ENCODE data around the gene DST.

DST gene

DNA sequence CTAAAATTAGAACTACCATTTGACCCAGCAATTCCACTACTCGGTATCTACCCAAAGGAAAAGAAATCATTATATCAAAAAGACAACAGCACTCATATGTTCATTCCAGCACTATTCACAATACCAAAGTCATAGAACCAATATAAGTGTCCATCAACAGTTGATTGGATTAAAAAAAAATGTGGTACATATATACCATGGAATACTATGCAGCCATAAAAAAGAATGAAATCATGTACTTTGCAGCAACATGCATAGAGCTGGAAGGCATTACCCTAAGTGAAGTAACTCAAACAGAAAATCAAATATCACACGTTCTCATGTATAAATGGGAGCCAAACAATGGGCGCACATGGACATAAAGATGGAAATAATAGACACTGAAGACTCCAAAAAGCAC is 163.3 kb downstream of the DST start:
- no peak for DNase-seq

DNA sequence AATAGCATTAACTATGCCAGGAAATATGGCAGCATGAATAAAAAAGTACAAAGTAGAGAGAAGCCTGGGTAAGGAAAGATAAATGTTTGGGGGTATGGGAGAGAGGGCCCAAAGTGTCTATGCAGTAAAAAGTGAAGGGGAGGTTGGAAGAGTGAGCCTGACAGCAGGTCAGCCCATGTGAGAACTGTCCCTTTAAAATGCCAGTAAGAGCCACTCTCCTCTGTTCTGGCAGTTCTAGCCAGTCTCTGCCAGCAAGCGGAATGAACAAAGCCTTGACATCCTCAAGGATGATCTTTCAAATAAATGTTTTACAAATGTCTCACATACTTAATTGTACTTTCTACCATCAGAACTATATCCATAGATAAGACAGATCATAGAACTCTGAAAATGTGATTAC is 164.5 kb downstream of the DST start:
- DNase-seq: no peak

DNA sequence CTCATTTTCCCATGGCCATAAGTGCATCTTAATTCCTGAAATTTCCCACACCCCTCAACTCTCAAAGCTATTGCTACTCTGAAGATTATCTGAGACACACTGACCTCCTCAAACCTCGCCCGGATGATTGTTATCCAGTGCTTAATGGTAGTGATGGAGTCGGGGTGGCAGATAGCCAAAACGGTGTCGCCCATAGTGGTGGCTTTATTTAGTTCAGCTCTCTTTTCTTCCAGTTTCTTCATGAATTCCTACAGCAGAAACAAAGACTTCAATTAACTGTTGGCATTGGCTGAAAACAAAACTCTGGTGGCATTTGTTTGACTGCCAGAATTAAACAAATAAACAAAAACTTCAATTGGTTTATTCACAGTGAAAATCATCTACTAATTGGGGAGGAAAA is 165.4 kb downstream of the DST start:
- DNase-seq: no peak

DNA sequence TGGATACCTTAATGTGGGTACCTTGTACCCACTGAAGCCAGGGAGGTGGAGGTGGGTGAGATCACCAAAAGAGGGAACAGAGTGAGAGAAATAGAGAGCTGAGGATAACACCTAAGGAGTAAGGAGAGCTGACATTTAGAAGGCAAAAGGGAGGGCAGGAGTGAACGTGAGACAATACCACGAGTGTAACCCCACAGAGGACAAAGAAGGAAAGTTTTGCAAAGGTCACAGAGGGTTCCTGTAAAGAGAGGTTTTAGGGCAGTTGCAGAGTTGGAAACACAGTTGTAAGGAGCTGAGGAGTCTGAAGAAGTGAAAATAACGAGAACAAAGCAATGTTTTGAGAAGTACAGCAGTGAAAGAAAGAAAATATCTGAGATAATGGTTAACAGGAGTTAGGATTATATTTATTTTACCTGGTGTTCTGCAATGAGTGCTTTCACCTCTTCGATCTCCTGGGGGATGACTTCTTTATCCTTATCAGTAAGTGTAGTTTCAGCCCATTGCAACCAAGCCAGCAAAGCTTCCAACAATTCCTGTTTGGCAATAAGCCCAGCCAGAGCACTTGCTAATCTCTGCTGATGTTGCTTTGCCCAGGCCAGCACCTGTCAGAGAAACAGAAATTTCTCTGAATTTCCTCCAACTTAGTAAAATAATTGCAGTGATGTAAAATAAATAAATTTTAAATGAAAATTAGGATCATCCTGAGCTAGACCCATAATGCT is 166.8 kb downstream of the DST start:
- DNase-seq: no peak

DNA sequence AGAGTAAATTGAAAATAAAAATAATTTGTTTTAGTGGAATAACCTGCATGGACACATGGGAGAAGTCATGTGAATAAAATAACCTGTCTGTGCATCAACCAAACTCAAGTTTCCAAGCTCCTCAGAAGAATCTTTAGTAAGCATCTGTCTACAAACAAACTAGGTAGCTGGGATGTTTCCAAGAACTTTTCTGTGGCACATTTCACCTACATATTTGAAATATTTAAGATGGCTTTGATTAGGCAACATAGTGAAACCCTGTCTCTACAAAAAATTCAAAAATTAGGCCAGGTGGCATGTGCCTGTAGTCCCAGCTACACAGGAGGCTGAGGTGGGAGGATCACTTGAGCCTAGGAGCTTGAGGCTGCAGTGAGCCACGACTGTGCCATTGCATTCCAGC is 168.2 kb downstream of the DST start:
- no peak for DNase-seq

DNA sequence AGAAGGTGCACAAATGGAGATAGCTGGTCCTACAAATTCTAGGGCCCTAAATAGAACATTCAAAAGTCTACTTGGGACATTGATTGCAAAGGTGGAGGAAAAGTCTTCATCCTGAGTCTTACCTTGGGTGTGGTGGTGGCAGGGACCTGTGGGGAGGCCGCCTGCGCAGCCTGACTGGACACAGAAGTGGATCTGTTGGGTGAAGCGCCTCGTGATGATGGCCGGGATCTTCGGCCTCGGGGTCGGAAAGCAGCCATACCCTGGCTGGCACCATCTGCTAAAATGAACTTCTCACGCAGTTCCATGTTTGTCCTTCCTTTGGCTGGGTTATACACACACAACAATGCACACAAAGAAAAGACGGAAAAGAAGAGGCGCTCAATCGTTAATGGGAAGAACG is 179.2 kb downstream of the DST start:
- no peak for DNase-seq

DNA sequence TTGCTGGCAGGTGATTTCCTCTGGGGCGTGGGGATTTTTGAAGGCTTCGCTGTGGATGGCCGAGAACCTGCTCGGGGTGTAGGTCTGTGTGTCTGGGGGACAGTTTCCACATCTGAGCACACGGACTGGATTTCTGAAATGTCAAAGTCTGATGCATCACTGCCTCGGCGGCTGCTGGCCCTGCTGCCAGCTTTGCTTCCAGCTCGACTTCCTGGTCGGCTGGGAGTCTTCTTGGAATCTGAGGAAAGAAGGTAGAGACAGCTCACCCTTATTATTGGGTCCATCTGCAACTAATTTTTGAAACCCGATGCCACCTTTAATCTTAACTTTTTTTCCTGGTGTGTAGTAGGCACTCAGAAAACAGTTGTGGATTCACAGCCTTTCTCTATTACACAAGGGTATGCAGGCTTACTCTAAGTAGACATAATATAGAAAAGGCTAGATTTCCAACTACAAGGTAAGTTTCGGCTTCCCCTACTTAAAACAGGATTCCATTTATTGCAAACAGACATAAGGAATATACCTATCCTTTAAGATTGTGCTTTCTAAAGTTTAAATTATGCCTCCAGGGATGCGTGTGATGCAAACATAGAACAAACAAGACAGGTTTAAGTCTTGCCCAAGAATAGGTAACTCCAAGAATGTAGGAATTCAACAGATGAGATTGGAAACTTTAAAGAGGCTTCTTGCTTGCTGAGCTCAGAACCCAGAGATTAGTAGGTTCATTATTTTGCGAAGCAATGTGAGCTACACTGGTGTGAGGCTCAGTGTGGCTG is 183.5 kb downstream of the DST start:
- DNase-seq: no peak

DNA sequence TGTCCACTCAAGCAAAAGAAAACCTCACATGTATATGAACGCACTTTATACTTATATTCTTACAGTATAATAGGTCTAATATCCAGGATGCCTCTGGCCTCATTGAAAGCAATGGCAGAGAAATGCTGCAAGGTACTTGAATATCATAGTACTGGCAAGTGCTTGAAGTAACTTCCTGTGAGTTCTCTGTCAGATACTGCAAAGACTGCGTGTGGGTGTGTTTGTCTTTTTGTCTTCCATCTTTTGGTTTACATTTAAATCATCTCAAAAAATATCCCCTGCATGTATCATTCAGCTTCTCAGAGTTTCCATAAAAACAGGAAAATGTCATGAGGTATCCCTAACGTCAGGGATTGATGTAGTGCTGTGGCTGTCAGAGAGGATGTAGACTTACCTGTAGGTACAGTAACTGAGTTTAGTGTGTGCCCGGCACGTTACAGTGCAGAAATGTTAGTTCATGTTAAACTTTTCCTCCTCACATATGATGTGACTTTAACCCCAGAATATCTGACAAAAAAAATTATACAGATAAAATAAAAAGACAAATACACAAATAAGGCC is 184.3 kb downstream of the DST start:
- DNase-seq: no peak

DNA sequence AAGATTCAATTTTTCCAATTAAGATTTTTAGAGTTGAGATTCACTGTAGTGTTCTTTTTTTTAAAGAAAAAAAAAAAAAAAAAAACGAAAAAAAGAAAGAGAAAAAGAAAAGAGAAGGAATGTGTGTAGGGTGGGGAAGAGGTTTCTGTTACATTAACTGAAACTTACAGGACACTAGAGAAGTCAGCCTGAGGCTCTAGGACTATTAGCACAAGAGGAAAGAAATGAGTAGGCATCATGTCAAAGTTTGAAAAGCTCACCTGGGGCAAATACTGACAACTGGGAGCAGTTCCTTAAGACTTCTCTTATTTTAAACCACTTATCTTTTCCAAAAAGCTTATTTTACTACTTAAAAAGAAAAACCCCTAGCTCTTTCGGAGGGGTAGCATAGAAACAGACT is 185.9 kb downstream of the DST start:
- no peak for DNase-seq

DNA sequence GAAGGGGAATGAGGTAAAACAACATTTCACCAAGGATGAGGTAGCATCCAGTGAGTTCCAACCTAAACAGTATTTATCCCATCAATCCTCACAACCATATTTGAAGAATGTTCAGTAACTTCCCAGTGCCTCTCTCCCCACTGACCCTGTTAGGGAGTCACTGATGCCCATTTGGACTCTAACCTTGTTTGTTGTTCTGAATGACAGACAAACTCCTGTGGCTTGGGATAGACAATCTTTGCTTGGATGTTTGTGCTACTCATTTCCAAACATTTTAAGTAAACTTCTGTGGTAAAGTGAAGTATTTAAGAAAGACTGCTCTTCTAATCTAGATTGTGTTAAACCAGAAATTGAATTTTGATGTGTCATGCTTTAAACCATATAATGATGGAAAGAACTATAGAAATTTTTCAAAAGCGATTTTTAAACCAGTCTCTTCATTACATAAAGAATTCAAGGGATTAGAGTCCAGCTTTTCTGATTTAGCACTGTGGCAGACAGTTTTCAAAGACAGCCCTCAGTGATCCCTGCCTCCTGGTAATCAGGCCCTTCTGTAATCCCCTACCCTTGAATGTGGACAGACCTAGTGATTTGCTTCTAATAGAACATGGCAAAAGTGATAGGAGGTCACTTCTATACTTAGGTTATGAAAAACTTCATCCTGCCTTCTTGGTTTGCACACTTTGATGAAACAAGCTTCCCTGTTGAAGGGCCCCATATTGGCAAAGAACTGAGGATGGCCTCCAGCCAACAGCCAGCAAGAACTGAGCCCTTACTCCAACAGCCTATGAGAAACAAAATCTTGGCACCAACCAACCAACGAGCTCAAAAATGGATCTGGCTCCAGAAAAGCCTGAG is 191.6 kb downstream of the DST start:
- no peak for DNase-seq

DNA sequence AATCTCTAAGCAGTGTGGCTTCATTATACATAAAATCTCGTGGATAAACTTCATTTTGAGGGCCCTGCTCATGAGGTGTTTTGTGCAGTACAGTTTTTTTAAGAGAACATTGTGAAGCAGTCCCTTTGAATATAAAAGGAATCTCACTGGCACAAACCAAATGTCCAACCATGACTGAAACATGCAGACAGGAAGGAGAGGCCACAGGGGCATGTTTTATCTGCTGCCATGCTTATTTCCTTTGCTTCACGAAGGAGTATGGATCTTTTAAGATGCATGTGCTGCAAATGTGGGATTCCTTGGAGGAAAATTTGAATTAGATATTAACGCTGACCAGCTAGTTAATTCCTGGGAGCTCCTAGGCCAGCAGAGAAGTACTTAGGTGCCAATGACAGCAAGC is 192.3 kb downstream of the DST start:
- DNase-seq: no peak

DNA sequence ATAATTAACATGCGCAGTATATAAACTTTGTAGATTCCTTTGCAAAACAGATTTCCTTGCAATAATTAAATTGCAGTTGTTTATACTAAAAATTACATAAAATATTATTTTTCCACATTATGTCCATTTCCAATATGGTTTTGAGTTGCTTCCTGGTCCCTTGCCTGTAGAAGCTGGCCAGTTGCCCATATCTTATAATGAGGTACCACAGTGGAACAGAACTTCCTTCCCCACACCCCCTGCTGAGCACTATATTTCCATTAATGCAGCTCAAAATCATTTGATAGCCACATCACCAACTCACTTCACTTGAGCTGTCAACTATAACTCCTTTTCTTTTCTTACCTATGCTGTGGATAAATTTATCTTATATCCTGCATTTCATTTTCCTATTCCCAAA is 194.6 kb downstream of the DST start:
- no peak for DNase-seq

DNA sequence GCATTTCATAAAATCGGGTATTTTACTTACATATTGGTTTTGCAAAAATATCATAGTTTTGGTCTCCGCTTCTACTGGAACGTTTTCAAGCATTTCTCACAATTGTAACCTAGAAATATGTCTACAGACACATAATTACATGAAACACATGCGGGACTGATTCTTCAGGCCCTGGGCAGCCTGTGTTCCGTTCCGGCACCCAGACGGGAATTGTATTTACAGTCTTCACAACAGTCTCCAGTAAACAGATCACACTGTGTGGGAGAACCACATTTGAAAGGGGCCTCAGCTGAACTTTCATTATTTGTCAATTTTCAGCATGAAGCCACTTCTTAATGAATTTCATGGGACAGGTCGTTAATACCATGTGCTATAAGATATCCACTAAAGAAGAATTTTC is 196.9 kb downstream of the DST start:
- no peak for DNase-seq

DNA sequence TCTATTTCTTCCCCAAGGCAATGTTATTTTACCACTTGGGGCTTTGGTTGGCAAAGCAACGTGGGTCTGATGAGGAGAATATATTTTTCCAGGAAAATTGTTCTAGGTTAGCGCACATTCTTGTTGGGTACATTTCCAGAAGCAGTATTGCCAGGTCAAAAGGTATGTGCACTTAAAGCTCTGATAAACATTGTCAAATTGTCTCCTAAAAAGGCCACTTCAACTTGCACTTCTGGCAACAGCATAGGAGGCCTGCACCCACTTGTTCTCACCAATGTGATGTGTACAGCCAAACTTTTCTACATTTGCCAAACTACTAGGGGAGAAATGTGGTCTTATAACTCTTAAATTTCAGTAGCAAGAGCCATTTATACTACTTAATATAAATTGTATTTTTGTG is 197.8 kb downstream of the DST start:
- no peak for DNase-seq

DNA sequence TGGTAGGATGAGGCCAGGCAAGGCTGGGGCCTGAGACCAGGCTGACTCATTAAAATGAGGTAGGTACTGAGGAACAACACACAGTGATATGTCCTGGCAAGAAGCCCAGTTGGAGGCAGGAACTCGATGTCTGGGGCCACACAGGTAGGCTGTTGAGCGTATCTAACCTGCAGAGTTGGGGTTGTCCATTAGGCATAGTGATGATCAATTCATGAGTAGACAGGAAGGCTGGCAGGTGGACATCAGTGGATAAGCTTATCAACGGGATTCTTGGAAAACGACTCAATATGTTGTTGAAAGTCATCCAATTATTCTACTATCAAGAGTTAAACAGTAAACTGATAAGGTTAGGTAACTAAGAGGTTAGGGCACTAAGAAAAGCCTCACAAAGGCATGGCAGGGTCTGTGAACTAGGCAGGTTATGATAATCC is 202.1 kb downstream of the DST start:
- no peak for DNase-seq

DNA sequence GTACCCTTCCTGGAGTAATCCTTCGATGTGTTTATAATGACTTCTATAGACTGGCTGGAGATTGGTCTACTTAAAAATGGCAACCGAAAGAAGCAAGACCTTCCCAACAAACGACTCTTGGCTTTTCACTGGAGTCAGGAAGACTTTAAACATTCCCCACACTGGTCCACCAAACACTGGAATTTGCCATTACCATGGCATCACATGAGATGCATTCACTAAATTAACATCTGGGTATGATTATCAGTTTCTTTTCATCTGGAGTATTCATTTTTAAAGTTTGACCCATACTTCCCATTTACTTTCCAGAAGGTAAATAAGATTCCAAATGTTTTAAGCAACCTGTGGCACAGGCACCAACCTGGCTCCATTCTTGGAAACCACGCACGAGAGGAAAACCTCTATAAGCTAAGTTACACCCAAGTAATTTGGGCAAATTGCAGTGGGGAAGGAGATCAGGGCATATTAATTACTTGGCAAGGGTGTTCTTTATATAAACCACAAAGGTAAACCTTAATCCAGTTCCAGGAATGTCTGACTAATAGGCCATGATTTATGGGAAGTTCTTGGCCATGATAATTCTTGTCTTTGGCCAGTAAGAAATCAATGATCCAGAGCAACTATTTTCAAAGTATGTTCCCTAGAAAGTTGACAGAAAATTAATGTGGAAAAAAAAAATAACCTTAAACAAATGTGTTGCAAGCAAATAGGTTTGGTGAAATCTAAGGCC is 205.4 kb downstream of the DST start:
- DNase-seq: no peak

DNA sequence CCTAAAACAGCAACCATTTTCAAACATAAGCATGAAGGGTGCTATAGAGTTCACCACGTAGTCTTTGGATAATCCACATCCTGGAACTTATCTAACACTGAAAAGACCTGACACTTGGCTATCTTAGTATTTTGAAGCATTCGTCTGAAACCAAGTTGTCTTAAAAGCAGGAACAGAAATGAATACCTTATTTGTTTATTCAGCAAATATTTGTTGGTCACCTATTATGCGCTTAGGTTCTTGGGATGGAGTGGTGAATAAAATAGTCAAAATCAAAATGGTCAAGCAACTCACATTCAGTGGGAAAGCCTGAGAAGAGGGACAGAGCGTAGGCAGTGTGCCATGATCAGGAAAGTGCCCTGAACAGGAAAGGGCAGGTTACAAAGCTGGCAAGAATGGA is 206.9 kb downstream of the DST start:
- DNase-seq: no peak

DNA sequence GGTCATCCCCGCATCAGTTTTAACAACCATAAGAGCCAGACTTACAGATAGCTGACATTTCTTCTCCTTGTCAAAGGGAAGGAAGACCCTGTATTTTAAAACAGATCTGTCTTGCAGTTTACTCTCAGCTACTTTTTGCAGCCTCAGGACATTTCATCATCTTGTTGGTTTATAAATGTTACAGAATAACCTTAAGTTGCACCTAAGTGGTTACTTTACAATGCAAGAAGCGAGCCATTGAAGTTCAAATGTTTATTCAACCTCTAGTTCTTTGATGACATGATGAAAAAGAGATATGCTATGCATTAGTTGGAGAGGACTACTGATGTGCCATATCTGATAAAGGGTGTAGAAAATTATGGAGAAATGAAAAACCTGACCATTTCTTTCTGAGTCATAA is 207.4 kb downstream of the DST start:
- DNase-seq: no peak

DNA sequence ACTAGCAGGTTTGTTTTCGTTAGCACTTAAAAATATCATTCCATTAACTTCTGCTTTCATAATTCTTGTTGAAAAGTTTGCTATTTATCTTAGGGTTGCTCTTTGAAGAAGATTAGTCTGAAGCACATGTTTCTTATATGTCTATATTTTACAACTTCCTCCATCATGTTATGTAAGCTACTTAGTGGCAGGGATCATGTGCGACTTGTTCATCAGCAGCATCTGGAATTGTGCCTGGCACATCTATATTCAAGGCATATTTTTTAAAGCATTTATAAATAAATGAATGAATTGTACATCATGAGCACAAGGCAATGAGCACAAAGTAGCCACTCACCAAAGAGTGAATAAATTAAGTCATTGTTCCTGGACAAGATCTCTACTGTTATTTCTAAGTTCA is 208.1 kb downstream of the DST start:
- no peak for DNase-seq

DNA sequence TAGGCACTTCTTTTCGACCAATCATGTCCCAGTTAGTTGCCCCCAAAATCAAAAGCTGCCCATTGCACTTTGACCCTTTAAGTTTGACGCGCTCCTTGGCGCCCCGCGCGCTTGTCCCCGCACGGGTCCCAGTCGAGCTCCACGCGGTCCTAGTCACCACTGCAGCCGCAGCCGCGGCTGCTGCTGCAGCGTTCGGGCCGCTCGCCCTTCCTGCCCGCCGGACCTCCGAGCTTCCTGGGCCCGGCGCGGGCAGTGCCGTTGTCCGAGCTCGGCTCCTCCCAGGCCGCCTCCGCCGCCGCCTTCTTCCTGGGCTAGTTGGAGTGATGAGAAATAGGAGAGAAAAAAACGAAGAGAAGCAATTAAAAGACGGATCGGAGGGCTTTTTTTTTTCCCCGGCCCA is 209.6 kb downstream of the DST start:
- DNase-seq: no peak

DNA sequence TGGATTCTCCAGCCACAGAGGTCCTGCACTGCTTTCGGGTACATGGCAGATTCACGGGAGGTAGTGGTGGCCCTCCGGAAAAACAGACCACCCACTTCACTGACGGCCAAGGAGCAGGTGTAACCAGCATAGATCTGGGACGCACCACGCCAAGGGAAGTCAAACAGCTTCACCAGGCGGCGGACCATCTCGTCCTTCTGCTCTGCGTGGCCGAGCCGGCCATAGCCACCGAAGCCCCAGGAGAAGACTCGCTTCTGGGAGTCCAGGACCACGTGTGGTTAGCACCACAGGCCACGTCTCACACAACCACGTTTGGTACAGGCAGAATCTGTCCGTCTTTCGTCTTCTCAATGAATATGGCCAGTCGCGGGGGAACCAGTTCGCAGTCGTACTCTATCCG is 210.5 kb downstream of the DST start:
- no peak for DNase-seq

All from SHP77 treated with DMSO at 0.1 percent for 48 hours (cell line).